HG02852 (cell line): ENCODE data around the gene AKAP14.
A peak's percentile ranks its signal among the peaks of the same experiment; 100 is the strongest.
"Not testable (repeated sequence)": the region's sequence is repeated elsewhere in the genome, so short reads cannot be mapped to it uniquely, and the experiment has no call there.

ENCODE experiments used
- ATAC-seq: cut with Tn5 transposase; IDR thresholded peaks from one replicate; pipeline ENCODE4 v1.9.1; 2021; ENCODE audit warnings: mild to moderate bottlenecking, moderate library complexity; ENCODE audit not compliant: unreplicated experiment

The AKAP14 gene

DNA sequence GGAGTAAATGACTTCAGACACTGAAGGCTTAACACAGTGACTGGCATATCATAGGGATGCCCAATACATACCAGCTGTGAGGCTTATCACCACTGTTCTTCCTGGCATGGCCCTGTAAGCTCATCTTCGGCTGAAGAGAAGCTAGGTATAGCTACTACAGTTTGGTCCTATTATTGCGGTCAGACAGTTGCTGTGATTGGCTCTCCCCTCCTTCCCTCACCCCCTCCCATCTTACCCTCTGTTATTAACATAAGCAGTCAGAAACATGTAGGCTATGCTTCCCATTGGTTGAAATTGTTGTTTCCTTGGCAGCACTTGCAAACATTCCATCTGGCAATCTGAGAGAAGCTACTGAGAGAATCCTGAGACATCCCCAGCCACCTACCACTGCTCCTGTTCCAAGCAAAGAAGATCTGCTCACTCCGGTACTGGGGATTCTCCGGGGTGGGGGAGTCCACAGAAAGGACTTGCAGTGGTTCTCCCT is at the start of gene AKAP14:
TSS of gene AKAP14 (plus strand) at position 51 of the 484 bp plus-strand sequence. CDS start 7,331 bp downstream, outside the sequence.
- ATAC-seq = no peak

DNA sequence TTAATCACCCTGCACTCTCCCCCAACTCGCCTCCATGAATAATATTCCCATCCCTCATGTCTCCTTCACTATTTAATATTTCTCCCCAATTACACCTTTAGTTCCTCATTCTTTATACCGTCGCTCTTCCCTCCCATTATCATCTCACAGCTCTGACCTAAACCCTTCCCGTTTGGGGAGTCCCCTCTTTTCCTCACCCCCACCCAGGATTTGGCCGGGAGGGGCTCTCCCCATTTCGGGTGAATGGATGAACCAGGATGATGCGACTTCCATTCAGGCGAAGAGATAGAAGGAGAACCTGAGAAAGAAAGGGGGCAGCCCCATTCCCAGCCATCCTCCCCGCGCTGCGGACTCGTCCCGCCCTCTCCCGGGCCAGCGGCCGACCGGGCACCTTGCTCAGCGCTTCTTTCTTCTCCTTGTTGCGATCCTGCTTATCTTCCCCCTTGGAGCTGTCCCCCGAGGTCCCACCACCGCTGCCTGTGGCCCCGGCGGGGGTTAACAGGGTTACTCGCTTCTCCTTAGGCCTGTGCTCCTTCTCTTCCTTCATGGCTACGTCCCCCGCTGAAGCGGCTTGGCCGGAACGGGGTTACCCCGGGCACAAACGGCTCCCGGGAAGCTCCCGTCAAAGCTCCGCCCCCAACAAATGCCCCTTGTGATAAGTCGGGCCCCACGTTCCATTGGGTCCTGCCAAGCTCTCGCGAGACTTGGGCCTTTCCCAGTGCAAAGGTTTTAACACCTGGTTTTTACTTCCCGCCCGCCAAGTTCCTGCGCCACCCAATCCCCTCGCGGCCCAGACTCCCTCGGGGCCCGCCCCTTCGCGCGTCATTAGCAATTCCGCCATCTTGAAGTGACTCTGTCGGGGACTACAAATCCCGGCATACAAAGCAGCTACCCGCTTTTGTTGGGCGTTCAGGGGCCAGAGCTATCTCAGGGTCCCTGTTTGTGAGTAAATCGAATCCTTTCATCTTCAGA is 43.0 kb upstream of the AKAP14 start, which contains the start of gene UPF3B:
TSS of gene UPF3B (minus strand) at position 582 of the 972 bp plus-strand sequence. CDS start at position 547, 35 bp downstream.
- ATAC-seq = peak; percentile 98

DNA sequence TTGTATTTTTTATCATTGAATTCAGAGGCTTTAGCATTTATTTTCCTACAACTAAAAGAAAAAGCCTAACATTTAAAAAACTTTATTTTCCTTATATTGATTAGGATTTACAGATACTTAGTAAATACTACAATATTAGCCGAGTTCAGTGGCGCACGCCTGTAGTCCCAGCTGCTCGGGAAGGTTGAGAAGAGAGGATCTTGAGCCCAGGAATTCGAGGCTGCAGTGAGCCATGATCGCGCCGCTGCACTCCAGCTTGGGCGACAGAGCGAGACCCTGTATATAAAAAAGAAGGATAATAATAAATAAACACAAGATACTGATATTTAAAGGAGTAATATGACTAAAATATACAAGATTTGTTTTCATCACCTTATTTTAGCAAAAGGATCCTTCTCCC is 42.2 kb upstream of the AKAP14 start:
- ATAC-seq = no peak

DNA sequence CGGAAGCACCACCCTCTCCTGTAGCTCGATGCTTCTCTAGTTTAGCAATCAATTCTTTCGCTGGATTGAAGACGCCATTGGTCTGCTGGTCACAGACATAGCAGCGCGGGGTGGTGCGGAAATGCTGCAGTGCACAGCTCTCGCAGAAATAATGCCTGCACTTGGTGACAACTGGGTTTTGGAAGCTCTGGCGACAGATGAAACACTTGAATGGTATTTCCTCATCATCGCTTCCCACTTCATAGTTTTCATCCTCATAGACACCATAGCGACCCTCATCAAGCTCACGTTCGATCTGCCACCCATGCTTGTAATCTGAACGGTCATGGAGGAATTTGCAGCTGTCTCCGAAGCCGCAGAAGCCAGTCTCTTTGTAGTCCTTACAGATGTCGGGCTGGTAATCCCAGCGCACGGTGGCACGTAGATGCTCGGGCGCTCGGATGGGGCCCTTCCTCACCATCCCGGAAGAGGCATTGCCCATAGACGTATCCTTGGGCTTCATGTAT is 25.0 kb upstream of the AKAP14 start:
- ATAC-seq = peak; percentile 5

DNA sequence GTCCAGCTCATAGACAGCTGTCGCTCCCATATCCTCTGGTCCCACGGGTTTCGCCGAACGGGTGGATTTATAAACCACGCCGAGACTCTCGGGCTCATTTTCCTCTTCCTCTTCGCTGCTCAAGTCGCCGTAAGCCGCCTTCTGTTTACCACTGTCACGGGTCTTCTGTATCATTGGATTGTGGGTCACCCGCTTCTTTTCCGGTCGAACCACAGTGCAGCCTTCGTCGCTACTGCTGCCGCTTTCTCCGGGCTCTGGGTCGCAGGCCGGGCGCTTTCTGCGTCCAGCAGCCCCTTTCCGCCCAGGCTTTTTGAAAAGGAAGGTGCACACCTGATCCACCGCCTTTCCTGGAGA is 24.5 kb upstream of the AKAP14 start:
- ATAC-seq = peak; percentile 48

DNA sequence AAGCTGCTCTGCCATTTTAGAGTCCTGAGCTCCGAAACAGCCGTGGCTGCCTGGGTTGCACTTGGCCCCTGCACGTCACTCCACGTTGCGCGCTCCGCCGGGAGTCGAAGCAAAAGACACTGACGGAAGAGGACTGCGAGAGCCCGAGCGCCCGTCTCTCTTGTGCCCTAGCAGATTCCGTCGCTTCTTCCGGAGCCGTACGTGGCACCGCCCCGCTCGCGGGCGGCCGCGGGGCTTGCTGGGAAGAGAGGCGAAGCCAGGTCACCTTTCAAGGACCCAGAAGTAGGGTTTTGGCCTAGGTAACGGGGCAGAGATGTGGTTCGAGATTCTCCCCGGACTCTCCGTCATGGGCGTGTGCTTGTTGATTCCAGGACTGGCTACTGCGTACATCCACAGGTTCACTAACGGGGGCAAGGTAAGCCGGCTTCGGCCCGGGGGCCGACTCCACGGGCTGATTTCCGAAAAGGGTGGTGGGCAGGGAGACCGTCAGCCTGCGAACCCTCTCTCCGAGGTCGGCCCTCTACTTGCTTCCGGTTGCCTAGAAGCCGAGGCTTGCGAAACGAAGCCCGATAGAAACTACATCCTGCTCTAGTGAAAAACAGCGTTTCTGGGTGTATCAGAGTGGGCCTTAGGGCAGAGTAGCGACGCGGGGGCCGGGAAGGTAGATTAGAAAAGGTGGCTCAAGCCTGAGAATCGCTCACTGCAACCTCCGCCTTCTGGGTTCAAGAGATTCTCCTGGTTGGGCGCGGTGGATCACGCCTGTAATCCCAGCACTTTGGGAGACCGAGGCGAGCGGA is 23.9 kb upstream of the AKAP14 start, which contains the start of the genes NDUFA1 and RNF113A:
TSS of gene NDUFA1 (plus strand) at position 234 of the 797 bp plus-strand sequence. CDS start at position 314, 80 bp downstream.
TSS of gene RNF113A (minus strand) at position 135 of the 797 bp plus-strand sequence. CDS start at position 15, 120 bp downstream.
- ATAC-seq = peak; percentile 88

DNA sequence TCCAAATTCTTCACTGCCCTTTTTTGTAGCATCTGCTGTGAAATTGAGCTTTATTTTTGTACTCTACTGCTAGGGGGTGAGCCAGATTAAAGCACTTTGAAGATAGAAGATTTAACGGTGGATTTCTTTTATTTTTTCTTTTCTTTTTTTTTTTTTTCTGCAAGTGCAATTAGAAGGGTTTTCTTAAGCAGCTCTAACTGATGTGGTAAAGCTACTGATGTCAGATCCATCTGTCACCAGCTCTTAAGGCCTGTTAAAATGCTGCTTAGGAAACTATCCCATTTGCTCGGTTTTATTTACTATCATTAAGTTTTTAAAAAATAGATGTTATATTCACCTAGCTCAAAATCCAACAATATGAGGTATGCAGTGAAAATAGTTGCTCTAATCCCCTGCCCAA is 17.0 kb upstream of the AKAP14 start:
- no peak for ATAC-seq

DNA sequence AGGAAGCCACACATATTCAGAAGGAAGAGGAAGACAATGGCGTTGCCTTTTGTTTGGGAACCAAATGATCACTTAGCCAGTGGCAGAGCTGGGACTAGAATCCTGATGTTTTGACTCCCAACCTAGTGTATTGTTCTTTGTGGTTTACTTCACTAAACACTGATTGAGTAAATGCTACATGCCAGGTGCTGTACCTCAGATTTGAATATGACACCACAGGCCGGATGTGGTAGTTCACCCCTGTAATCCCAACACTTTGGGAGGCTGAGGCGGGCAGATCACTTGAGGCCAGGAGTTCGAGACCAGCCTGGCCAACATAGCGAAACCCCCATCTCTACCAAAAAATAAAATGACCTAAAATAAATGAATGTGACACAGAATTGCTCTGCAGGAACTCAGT is 15.6 kb upstream of the AKAP14 start:
- ATAC-seq = no peak

DNA sequence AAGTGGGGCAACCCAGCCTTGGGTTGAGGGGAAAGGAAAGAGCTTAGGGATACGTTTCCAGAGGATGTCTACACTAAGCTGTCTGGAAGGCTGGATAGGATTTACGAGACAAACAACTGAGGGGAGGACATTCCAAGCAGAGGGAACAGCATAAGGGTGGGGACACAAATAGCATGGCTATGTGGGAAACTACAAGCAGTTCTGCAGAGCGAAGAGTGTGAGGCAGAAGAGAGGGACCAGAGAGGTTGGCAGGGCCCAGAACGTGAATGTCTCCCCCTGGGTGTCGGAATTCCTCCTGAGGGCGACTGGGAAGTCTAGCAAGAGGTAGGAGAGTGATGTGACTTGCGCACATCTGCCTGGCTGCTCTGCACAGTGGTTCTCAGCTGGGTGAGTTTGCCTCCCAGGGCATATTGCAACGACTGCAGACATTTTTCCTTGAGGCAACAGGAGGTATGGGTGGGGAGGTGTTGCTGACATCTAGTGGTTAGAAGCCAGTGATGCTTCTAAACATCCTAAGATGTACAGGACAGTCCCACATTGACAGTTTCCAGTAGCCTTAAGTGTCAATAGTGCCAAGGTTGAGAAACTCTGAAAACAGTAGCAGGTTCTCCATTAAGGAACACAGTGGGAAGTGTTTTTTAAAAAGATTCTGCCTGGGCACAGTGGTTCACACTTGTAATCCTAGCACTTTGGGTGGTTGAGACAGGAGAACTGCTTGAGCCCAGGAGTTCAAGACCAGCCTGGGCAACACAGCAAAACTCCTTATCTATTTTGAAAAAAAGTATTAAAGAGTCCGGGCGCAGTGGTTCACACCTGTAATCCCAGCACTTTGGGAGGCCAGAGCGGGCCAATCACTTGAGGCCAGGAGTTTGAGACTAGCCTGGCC is 14.9 kb upstream of the AKAP14 start:
- peak; percentile 89 for ATAC-seq

DNA sequence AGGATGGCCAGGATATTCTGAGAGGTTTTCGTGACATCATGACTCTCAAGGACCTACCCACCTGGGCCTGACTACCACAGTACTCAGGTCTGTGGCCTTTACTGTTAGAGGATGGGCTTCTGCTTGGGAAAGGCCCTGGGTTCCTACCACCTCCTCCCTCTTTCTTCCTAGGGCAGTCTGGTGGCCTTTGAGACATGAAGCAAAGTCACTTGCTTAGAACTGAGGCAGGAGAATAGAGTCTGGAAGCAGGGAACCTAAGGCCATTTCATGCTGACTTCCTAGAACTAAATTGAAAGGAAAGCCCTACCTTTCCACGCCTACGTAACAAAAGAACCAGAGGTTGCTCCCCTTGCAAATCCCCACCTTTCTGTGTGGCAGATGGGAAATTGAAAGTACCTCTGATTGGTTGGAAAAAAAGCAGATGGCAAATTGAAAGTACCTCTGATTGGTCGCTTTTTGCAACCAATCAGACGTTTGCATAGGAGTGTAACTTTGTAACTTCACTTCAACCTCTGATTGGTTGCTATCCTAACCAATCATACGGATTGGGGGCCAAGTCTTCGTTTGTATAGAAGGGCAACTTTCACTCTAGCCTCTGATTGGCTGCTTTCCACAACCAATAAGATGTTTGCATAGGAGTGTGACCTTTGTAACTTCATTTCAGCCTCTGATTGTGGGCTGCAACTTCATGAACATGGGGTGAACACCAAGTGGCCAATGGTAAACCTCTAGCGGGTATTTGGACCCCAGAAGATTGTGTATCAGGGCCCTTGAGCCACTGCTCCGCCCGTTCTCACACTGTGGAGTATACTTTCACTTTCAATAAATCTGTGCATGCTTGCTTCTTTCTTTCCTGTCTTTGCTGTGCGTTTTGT is 9.9 kb upstream of the AKAP14 start:
- no peak for ATAC-seq

DNA sequence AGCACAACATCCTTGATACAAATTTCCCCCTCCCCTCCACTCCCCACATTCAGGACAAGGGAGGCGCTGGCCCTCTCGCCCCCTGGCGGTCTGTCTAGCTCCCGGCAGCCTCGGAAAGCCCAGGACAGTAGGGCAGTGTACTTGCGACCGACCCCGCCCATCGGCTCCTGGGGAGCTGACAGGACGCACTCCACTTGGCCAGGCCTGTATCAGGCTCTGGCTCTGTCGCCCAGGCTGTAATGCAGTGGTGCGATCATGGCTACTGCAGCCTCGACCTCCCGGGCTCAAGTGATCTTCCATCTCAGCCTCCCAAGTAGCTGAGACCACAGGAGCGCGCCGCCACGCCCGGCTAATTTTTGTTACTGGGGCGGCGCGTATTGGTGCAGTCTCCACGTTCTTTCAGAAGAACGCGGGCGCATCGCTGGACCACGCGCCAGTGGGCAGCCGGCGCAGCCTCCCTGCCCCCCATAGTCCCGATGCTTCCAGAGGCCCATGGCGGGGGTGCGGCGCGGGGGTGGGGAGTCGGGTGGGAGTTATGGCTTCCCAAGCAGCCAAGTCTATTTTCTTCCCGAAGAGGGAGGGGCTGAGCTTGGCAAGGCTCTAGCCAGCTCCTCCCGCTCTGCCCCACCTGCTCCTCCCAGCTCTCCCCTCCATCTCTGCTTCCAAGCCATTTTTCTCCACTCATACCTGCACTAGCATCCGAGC is 7.8 kb upstream of the AKAP14 start:
- ATAC-seq = peak; percentile 77

DNA sequence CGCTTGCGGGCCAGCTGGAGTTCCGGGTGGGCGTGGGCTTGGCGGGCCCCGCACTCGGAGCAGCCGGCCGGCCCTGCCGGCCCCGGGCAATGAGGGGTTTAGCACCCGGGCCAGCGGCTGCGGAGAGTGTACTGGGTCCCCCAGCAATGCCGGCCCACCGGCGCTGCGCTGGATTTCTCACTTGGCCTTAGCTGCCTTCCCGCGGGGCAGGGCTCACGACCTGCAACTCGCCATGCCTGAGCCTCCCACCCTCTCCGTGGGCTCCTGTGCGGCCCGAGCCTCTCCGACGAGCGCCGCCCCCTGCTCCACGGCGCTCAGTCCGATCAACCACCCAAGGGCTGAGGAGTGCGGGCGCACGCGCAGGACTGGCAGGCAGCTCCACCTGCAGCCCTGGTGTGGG is 5.1 kb upstream of the AKAP14 start:
- not testable (repeated sequence) for ATAC-seq

DNA sequence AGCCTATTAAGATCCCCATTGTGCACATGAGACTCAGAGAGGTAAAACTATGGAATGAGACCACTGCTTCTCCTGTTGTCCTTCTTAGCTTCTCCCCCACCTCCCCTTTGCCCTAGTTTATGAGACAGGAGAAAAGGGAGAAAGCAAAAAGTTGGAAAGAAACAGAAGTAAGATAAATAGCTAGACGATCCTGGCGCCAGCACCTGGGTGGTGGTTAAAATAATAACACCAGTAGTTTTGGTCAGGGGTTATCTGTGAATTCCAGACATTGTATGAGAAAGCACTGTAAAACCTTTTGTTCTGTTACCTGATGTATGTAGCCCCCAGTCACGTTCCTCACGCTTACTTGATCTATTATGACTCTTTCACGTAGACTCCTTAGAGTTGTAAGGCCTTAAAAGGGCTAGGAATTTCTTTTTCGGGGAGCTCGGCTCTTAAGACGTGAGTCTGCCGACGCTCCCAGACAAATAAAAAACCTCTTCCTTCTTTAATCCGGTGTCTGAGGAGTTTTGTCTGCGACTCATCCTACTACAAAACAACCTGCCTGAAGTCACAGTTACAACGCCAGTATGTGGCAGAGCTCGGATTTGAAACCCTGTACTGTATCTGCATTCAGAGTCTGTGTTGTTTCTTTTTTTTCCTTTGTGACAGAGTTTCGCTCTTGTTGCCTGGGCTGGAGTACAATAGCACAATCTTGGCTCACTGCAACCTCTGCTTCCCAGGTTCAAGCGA is 3.6 kb upstream of the AKAP14 start:
- not testable (repeated sequence) for ATAC-seq

DNA sequence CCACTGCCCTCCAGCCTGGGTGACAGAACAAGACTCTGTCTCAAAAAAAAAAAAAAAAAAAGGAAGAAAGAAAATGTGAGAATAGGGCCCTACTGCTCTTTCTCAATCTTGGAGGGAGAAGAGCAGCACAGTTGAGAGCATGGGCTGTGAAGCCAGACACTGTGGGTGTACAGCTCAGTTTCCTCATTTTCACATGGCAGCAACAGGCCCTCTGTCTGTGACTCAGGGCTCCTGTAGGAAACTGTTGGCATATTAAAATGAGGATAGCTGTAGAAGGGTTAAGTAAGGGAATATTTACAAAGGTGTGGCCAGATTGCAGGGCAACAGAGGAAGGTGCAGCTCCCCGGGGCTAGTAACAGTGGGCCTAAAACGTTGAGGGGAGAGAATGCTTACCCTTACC is 3.4 kb downstream of the AKAP14 start:
- ATAC-seq = no peak

DNA sequence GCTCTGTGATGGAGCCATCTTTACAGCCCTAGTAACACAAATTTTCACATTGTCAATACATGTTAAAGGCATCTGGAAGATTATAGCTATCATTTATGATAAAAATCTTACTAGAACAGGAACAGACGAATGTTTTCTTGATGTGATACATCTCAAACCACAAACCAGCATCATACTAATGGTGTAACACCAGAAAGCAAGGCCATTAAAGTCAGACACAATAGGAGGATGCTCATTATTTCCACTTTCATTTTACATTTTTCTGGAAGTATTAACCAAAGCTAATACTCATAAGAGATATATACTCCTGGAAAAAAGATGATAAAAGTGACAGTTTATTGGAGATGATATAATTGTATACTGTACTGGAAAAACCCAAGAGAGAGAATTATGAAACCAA is 5.3 kb downstream of the AKAP14 start:
- no peak for ATAC-seq

DNA sequence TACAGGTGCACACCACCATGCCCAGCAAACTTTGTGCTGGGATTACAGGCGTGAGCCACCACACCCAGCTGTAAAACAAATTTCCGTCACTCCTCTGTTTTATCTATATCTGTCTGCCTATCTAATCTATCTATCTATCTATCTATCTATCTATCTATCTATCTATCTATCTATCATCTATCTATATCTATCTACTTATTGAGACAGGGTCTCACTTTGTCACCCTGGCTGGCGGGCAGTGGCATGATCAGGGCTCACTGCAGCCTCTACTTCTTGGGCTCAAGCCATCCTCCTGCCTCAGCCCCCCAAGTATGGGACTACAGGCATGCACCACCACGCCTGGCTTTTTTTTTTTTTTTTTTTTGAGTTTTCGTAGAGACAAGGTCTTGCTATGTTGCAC is 20.6 kb downstream of the AKAP14 start:
- ATAC-seq = no peak

DNA sequence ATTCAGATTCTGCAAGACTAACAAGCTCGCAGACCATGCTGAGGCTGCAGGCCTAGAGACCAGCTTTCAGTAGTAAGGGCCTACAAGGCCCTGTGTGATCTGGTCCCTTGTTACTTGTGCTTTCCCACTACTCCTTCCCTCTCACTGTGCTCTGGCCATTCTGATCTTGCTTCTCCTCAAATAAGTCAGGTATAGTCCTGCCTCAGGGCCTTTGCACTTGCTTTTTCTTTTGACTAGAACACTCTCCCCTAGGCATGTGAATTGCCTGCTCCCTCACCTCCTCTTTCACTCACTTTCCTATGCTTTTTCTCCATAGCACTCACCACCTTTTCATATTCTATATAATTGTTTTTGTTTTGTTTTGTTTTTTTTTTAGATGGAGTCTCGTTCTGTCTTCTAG is 22.2 kb downstream of the AKAP14 start:
- ATAC-seq = no peak
